Activated CD4-positive, alpha-beta T cell treated with anti-CD3 and anti-CD28 coated beads, Interleukin-2, amount 50 U/mL, for 16 hours (primary cell): ENCODE results near the gene ARHGEF10L.

Source experiments
- DNase-seq: peaks from one replicate; pipeline ENCODE4 v3.0.0-alpha.2; 2020

ARHGEF10L gene

GRCh38 chr1:17594690-17595601 lies 55.4 kb downstream of the ARHGEF10L start:
- DNase-seq: no peak

- DNase-seq: no peak
These were observed 56.1 kb downstream of the ARHGEF10L start for GRCh38 chr1:17595602-17595925.

GRCh38 chr1:17596186-17596585 lies 56.7 kb downstream of the ARHGEF10L start:
- no peak for DNase-seq

GRCh38 chr1:17596651-17597509 lies 57.4 kb downstream of the ARHGEF10L start:
- DNase-seq: no peak

- DNase-seq: no peak
These were observed 58.2 kb downstream of the ARHGEF10L start for GRCh38 chr1:17597651-17598050.

- no peak for DNase-seq
These were observed 58.8 kb downstream of the ARHGEF10L start for GRCh38 chr1:17598251-17598650.

GRCh38 chr1:17599291-17599953 lies 59.9 kb downstream of the ARHGEF10L start:
- no peak for DNase-seq

- no peak for DNase-seq
These were observed 60.4 kb downstream of the ARHGEF10L start for GRCh38 chr1:17599954-17600300.

- no peak for DNase-seq
These were observed 60.8 kb downstream of the ARHGEF10L start for GRCh38 chr1:17600321-17600720.

- no peak for DNase-seq
These were observed 62.3 kb downstream of the ARHGEF10L start for GRCh38 chr1:17601643-17602382.

- DNase-seq: no peak
These were observed 63.8 kb downstream of the ARHGEF10L start for GRCh38 chr1:17603091-17603841.

- DNase-seq: no peak
These were observed 66.3 kb downstream of the ARHGEF10L start for GRCh38 chr1:17605582-17606344.

GRCh38 chr1:17606826-17607440 lies 67.4 kb downstream of the ARHGEF10L start:
- peak; percentile 54 for DNase-seq

- DNase-seq: no peak
These were observed 68.4 kb downstream of the ARHGEF10L start for GRCh38 chr1:17607644-17608581.

GRCh38 chr1:17609529-17609928 lies 70.0 kb downstream of the ARHGEF10L start:
- DNase-seq: no peak

GRCh38 chr1:17610085-17610484 lies 70.6 kb downstream of the ARHGEF10L start:
- no peak for DNase-seq

GRCh38 chr1:17610713-17611112 lies 71.2 kb downstream of the ARHGEF10L start:
- no peak for DNase-seq

- DNase-seq: no peak
These were observed 72.5 kb downstream of the ARHGEF10L start for GRCh38 chr1:17611991-17612390.

- DNase-seq: no peak
These were observed 73.3 kb downstream of the ARHGEF10L start for GRCh38 chr1:17612831-17613230.

- no peak for DNase-seq
These were observed 75.1 kb downstream of the ARHGEF10L start for GRCh38 chr1:17614586-17614985.
